ENCODE measurements around the gene NFIA.

NFIA gene

DNA sequence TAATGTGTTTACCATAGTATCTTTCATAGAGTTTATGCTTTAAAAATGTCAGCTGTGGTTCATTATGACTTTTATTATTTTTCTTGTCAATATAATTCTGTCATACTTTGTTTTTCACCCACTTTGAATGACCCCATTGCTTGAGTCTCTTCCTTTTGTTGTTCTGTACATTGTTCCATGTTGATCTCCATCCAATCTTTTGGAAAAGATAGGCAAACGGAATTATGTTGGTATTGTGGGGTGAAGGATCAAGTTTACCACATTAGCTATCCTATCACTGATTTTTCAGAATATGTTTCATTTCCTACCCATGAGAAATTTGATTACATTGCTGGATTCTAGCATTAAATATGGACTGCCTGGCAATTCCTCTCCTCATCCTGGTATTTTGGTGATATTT is 196.6 kb downstream of the NFIA start:
- no peak for DNase-seq (ENCODE audit: low read depth, low spot score)
- no peak overlapping the region for H3K9ac ChIP-seq (ENCODE audit: insufficient read length)
- H3K27ac ChIP-seq: no peak overlapping the region
- no peak overlapping the region for H3K4me3 ChIP-seq
- H3K36me3 ChIP-seq (ENCODE audit: insufficient read depth, low read length): no peaks in the 10 kb centered on the region
- H3K9me3 ChIP-seq (ENCODE audit: low read depth, low read length): no peaks in the 10 kb centered on the region
- TF ChIP-seq FOXP2 (optimal IDR thresholded peaks at IDR 0.05; ENCODE audit: control extremely low read depth, extremely low read length, insufficient read depth) (no peak), POLR2AphosphoS5 (IDR thresholded peaks at IDR 0.05; ENCODE audit: borderline replicate concordance, low read depth, low read length) (no peak), EZH2 (IDR thresholded peaks at IDR 0.05) (no peak)

DNA sequence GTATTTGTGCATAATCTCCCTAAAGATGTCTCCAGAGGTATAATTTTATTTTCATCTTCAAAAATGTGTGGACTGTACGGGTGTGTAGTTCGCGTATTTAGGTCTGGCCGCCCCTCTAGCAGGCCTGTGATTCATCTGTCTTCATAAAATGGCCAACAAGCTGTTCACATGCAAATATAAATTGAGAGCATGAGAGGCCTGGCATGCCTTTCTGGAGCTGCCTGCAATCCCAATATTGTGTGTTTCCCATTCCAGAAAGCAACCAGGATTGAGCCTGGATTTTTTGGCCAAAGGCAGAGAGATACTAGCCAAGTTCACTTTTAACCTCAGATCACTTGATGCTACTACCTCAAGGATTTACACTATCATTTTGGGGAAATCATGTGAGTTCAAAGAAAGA is 197.2 kb downstream of the NFIA start:
- H3K36me3 ChIP-seq (ENCODE audit: insufficient read depth, low read length): no peaks in the 10 kb centered on the region
- no peak overlapping the region for H3K9ac ChIP-seq (ENCODE audit: insufficient read length)
- no peaks in the 10 kb centered on the region for H3K9me3 ChIP-seq (ENCODE audit: low read depth, low read length)
- no peak overlapping the region for H3K27ac ChIP-seq
- no peak for DNase-seq (ENCODE audit: low read depth, low spot score)
- H3K4me3 ChIP-seq: no peak overlapping the region
- no peak for TF ChIP-seq EZH2 (IDR thresholded peaks at IDR 0.05)
- no peak for TF ChIP-seq POLR2AphosphoS5 (IDR thresholded peaks at IDR 0.05; ENCODE audit: borderline replicate concordance, low read depth, low read length)
- no peak for TF ChIP-seq FOXP2 (optimal IDR thresholded peaks at IDR 0.05; ENCODE audit: control extremely low read depth, extremely low read length, insufficient read depth)

DNA sequence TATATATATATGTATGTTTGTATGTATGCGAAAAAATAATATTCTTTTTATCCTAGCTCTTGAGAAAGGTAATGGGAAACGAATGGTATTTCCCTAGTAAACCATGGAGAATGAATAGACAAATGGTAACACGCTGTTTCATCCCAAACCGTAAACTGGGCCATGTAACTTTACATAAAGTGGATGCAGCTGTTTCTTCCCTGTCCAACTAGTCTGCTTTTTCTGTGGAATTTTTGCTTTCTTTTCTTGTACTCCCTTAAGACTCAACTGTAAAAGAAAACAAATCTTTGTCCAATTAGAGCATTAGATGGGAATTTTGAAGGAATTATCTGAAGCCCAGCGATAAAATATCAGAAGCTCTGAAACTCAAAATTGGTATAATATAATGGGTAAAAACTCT is 198.1 kb downstream of the NFIA start:
- Histone ChIP-seq H3K27ac (no peak overlapping the region), H3K4me3 (no peak overlapping the region), H3K36me3 (ENCODE audit: insufficient read depth, low read length) (no peaks in the 10 kb centered on the region), H3K9me3 (ENCODE audit: low read depth, low read length) (no peaks in the 10 kb centered on the region), H3K9ac (ENCODE audit: insufficient read length) (no peak overlapping the region)
- TF ChIP-seq EZH2 (IDR thresholded peaks at IDR 0.05): no peak
- no peak for TF ChIP-seq FOXP2 (optimal IDR thresholded peaks at IDR 0.05; ENCODE audit: control extremely low read depth, extremely low read length, insufficient read depth)
- no peak for TF ChIP-seq POLR2AphosphoS5 (IDR thresholded peaks at IDR 0.05; ENCODE audit: borderline replicate concordance, low read depth, low read length)
- no peak for DNase-seq (ENCODE audit: low read depth, low spot score)

GRCh38 chr1:61282387-61282786 is 200.0 kb downstream of the NFIA start:
- Histone ChIP-seq H3K9me3 (ENCODE audit: low read depth, low read length) (no peaks in the 10 kb centered on the region), H3K36me3 (ENCODE audit: insufficient read depth, low read length) (no peaks in the 10 kb centered on the region), H3K4me3 (no peak overlapping the region), H3K9ac (ENCODE audit: insufficient read length) (no peak overlapping the region), H3K27ac (no peak overlapping the region)
- TF ChIP-seq FOXP2 (optimal IDR thresholded peaks at IDR 0.05; ENCODE audit: control extremely low read depth, extremely low read length, insufficient read depth): no peak
- no peak for TF ChIP-seq POLR2AphosphoS5 (IDR thresholded peaks at IDR 0.05; ENCODE audit: borderline replicate concordance, low read depth, low read length)
- TF ChIP-seq EZH2 (IDR thresholded peaks at IDR 0.05): no peak
- no peak for DNase-seq (ENCODE audit: low read depth, low spot score)

GRCh38 chr1:61284248-61284854 is 202.0 kb downstream of the NFIA start:
- Histone ChIP-seq H3K36me3 (ENCODE audit: insufficient read depth, low read length) (no peaks in the 10 kb centered on the region), H3K9ac (ENCODE audit: insufficient read length) (no peak overlapping the region), H3K27ac (no peak overlapping the region), H3K4me3 (no peak overlapping the region), H3K9me3 (ENCODE audit: low read depth, low read length) (no peaks in the 10 kb centered on the region)
- DNase-seq (ENCODE audit: low read depth, low spot score): no peak
- TF ChIP-seq POLR2AphosphoS5 (IDR thresholded peaks at IDR 0.05; ENCODE audit: borderline replicate concordance, low read depth, low read length): no peak

GRCh38 chr1:61284936-61285335 is 202.6 kb downstream of the NFIA start:
- Histone ChIP-seq H3K27ac (no peak overlapping the region), H3K36me3 (ENCODE audit: insufficient read depth, low read length) (no peaks in the 10 kb centered on the region), H3K9me3 (ENCODE audit: low read depth, low read length) (no peaks in the 10 kb centered on the region), H3K9ac (ENCODE audit: insufficient read length) (no peak overlapping the region), H3K4me3 (no peak overlapping the region)
- no peak for DNase-seq (ENCODE audit: low read depth, low spot score)
- no peak for TF ChIP-seq POLR2AphosphoS5 (IDR thresholded peaks at IDR 0.05; ENCODE audit: borderline replicate concordance, low read depth, low read length)
- no peak for TF ChIP-seq FOXP2 (optimal IDR thresholded peaks at IDR 0.05; ENCODE audit: control extremely low read depth, extremely low read length, insufficient read depth)
- TF ChIP-seq EZH2 (IDR thresholded peaks at IDR 0.05): no peak

- Histone ChIP-seq H3K27ac (no peak overlapping the region), H3K4me3 (no peak overlapping the region), H3K9me3 (ENCODE audit: low read depth, low read length) (no peaks in the 10 kb centered on the region), H3K9ac (ENCODE audit: insufficient read length) (no peak overlapping the region), H3K36me3 (ENCODE audit: insufficient read depth, low read length) (no peaks in the 10 kb centered on the region)
- DNase-seq (ENCODE audit: low read depth, low spot score): no peak
- TF ChIP-seq FOXP2 (optimal IDR thresholded peaks at IDR 0.05; ENCODE audit: control extremely low read depth, extremely low read length, insufficient read depth) (no peak), EZH2 (IDR thresholded peaks at IDR 0.05) (no peak), POLR2AphosphoS5 (IDR thresholded peaks at IDR 0.05; ENCODE audit: borderline replicate concordance, low read depth, low read length) (no peak)
Measured at GRCh38 chr1:61285371-61285885, 203.1 kb downstream of the NFIA start.

GRCh38 chr1:61287014-61287413 is 204.7 kb downstream of the NFIA start:
- no peak for DNase-seq (ENCODE audit: low read depth, low spot score)
- Histone ChIP-seq H3K9ac (ENCODE audit: insufficient read length) (no peak overlapping the region), H3K27ac (no peak overlapping the region), H3K9me3 (ENCODE audit: low read depth, low read length) (no peaks in the 10 kb centered on the region), H3K36me3 (ENCODE audit: insufficient read depth, low read length) (no peaks in the 10 kb centered on the region), H3K4me3 (no peak overlapping the region)
- no peak for TF ChIP-seq POLR2AphosphoS5 (IDR thresholded peaks at IDR 0.05; ENCODE audit: borderline replicate concordance, low read depth, low read length)
- TF ChIP-seq FOXP2 (optimal IDR thresholded peaks at IDR 0.05; ENCODE audit: control extremely low read depth, extremely low read length, insufficient read depth): no peak
- TF ChIP-seq EZH2 (IDR thresholded peaks at IDR 0.05): no peak

GRCh38 chr1:61287734-61288133 is 205.4 kb downstream of the NFIA start:
- no peaks in the 10 kb centered on the region for H3K36me3 ChIP-seq (ENCODE audit: insufficient read depth, low read length)
- H3K9ac ChIP-seq (ENCODE audit: insufficient read length): no peak overlapping the region
- H3K4me3 ChIP-seq: no peak overlapping the region
- no peak overlapping the region for H3K27ac ChIP-seq
- no peak for DNase-seq (ENCODE audit: low read depth, low spot score)
- TF ChIP-seq FOXP2 (optimal IDR thresholded peaks at IDR 0.05; ENCODE audit: control extremely low read depth, extremely low read length, insufficient read depth): no peak
- no peak for TF ChIP-seq EZH2 (IDR thresholded peaks at IDR 0.05)
- no peak for TF ChIP-seq POLR2AphosphoS5 (IDR thresholded peaks at IDR 0.05; ENCODE audit: borderline replicate concordance, low read depth, low read length)
- H3K9me3 ChIP-seq (ENCODE audit: low read depth, low read length): no peaks in the 10 kb centered on the region
